Measurements from ENCODE around the gene PSMD9.

The PSMD9 gene

GRCh38 chr12:121946313-121947025 is 57.9 kb downstream of the PSMD9 start:
- H3K4me2 ChIP-seq (ENCODE audit: low read length) = no peak overlapping the region
- H3K9me3 ChIP-seq (ENCODE audit: low read length) = no peaks in the 10 kb centered on the region
- no peak overlapping the region for H2AFZ ChIP-seq (ENCODE audit: low read length)
- H3K9ac ChIP-seq (ENCODE audit: low read length) = no peak overlapping the region
- no peak overlapping the region for H3K4me3 ChIP-seq (ENCODE audit: low read depth, low read length, poor library complexity, severe bottlenecking)
- H4K20me1 ChIP-seq (ENCODE audit: insufficient read depth, low read length) = no peaks in the 10 kb centered on the region
- H3K79me2 ChIP-seq (ENCODE audit: insufficient read depth, low read length) = no peaks in the 10 kb centered on the region
- no peaks in the 10 kb centered on the region for H3K9me2 ChIP-seq (ENCODE audit: low read depth, low read length)
- no peaks in the 10 kb centered on the region for H3K4me1 ChIP-seq (ENCODE audit: insufficient read depth, low read length, severe bottlenecking)
- no peak overlapping the region for H3K27ac ChIP-seq (ENCODE audit: low read depth, low read length, poor library complexity, severe bottlenecking)
- no peaks in the 10 kb centered on the region for H3K27me3 ChIP-seq (ENCODE audit: insufficient read depth, low read length)
- H3F3A ChIP-seq (ENCODE audit: insufficient read depth, low read length) = no peaks in the 10 kb centered on the region
- peaks cover 21% of the 10 kb centered on the region for H3K36me3 ChIP-seq (ENCODE audit: insufficient read depth, low read length)
- TF ChIP-seq EZH2 (IDR thresholded peaks at IDR 0.05; ENCODE audit: borderline replicate concordance, low read length) (no peak), CTCF (IDR thresholded peaks at IDR 0.05; ENCODE audit: low read length) (no peak)

- Histone ChIP-seq H3K4me1 (ENCODE audit: insufficient read depth, low read length, severe bottlenecking) (no peaks in the 10 kb centered on the region), H3K27ac (ENCODE audit: low read depth, low read length, poor library complexity, severe bottlenecking) (no peak overlapping the region), H2AFZ (ENCODE audit: low read length) (no peak overlapping the region), H3K79me2 (ENCODE audit: insufficient read depth, low read length) (no peaks in the 10 kb centered on the region), H3K4me2 (ENCODE audit: low read length) (no peak overlapping the region), H3K27me3 (ENCODE audit: insufficient read depth, low read length) (no peaks in the 10 kb centered on the region), H3K36me3 (ENCODE audit: insufficient read depth, low read length) (peaks cover 22% of the 10 kb centered on the region), H3K9me3 (ENCODE audit: low read length) (peaks cover under 1% of the 10 kb centered on the region), H3K4me3 (ENCODE audit: low read depth, low read length, poor library complexity, severe bottlenecking) (no peak overlapping the region), H3F3A (ENCODE audit: insufficient read depth, low read length) (no peaks in the 10 kb centered on the region), H3K9ac (ENCODE audit: low read length) (no peak overlapping the region), H4K20me1 (ENCODE audit: insufficient read depth, low read length) (no peaks in the 10 kb centered on the region), H3K9me2 (ENCODE audit: low read depth, low read length) (no peaks in the 10 kb centered on the region)
- TF ChIP-seq EZH2 (IDR thresholded peaks at IDR 0.05; ENCODE audit: borderline replicate concordance, low read length) = no peak
- no peak for TF ChIP-seq CTCF (IDR thresholded peaks at IDR 0.05; ENCODE audit: low read length)
These were observed 59.4 kb downstream of the PSMD9 start for GRCh38 chr12:121947981-121948380.

GRCh38 chr12:121949648-121950397 is 61.2 kb downstream of the PSMD9 start:
- H3K36me3 ChIP-seq (ENCODE audit: insufficient read depth, low read length) = peaks cover 29% of the 10 kb centered on the region
- no peaks in the 10 kb centered on the region for H3K79me2 ChIP-seq (ENCODE audit: insufficient read depth, low read length)
- no peak for TF ChIP-seq CTCF (IDR thresholded peaks at IDR 0.05; ENCODE audit: low read length)
- TF ChIP-seq EZH2 (IDR thresholded peaks at IDR 0.05; ENCODE audit: borderline replicate concordance, low read length) = no peak
- H3K27ac ChIP-seq (ENCODE audit: low read depth, low read length, poor library complexity, severe bottlenecking) = no peak overlapping the region
- no peaks in the 10 kb centered on the region for H3K27me3 ChIP-seq (ENCODE audit: insufficient read depth, low read length)
- H3K9ac ChIP-seq (ENCODE audit: low read length) = no peak overlapping the region
- H3K9me2 ChIP-seq (ENCODE audit: low read depth, low read length) = no peaks in the 10 kb centered on the region
- no peaks in the 10 kb centered on the region; the same call in 1 of the 2 replicates for H3F3A ChIP-seq (ENCODE audit: insufficient read depth, low read length)
- H3K4me3 ChIP-seq (ENCODE audit: low read depth, low read length, poor library complexity, severe bottlenecking) = no peak overlapping the region
- H3K4me2 ChIP-seq (ENCODE audit: low read length) = no peak overlapping the region
- H4K20me1 ChIP-seq (ENCODE audit: insufficient read depth, low read length) = no peaks in the 10 kb centered on the region
- peaks cover 2% of the 10 kb centered on the region for H3K4me1 ChIP-seq (ENCODE audit: insufficient read depth, low read length, severe bottlenecking)
- peaks cover 9% of the 10 kb centered on the region for H3K9me3 ChIP-seq (ENCODE audit: low read length)
- H2AFZ ChIP-seq (ENCODE audit: low read length) = no peak overlapping the region
